GM06990 (cell line): Measurements from ENCODE around the gene PANK1.

Experiments used
- DNase-seq: peaks from one replicate; pipeline ENCODE4 v3.0.0-alpha.2; 2011; ENCODE audit not compliant: insufficient read length; ENCODE audit errors: extremely low read depth
- H3K27me3 ChIP-seq: replicated peaks from 2 replicates; pipeline ENCODE4 v1.6.0; 2011; ENCODE audit warnings: low read length; ENCODE audit not compliant: control insufficient read depth, insufficient read depth
- H3K36me3 ChIP-seq: 2 replicates; pipeline ENCODE4 v1.5.1; 2011; ENCODE audit warnings: low read length; ENCODE audit not compliant: control insufficient read depth, insufficient read depth
- H3K4me3 ChIP-seq: replicated peaks from 2 replicates; pipeline ENCODE4 v1.5.1; 2011; ENCODE audit warnings: low read depth, mild to moderate bottlenecking, control low read depth, low read length
- CTCF ChIP-seq: IDR thresholded peaks from 2 replicates; pipeline ENCODE4 v1.5.1; 2011; ENCODE audit warnings: low read length, control low read depth, mild to moderate bottlenecking, inconsistent platforms; ENCODE audit not compliant: insufficient read depth, poor library complexity, severe bottlenecking

Gene PANK1

DNA sequence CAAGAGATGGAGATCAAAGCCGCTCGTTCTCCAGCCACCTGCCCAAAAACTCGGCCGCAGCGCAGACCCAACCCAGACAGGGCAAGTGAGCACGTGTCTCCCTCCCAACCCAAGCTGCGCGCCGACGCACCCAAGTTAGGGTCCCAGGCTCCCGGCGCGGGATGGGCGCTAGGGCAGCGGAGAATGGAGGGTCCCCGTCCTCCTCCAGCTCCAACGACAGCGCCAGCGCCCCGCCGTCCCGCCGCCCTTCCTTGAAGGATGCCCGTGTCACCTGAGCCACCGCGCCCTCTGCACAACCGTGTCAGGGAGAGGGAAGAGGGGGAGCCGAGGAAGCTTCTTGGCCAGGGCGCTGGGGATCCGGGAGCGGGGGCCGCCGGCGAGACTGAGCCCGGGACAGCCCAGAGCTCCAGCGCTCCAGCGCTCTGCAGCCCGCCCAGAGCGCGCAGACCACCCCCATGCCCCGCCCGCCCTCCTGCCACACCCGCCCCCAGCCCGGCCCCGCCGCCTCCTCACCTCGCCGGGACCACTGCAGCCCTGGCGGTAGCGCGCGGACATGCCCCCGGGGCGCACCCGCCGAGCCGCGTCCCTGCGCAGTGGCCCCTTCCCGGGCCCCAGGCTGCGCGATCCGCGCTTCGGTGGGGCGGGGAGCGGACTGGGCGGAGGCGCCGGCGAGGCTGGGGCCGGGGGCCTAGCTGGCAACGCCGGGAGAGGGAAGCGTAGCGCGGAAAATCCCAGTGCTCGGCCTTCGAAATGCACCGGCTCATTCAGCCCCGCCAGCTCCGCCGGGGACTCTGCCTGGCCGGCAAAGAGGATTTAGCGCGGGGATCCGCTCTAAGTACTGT, 109.7 kb downstream of the PANK1 start, which contains the start of gene SLC16A12:
Gene SLC16A12, minus strand, starts transcription at position 424 of the 842 bp plus-strand sequence. CDS start 73,016 bp downstream, outside the sequence.
- H3K27me3 ChIP-seq = no peaks in the 10 kb centered on the region
- DNase-seq = no peak
- H3K36me3 ChIP-seq = no peaks in the 10 kb centered on the region
- no peak for TF ChIP-seq CTCF
- no peak within 1 kb of the TSS for H3K4me3 ChIP-seq

- no peaks in the 10 kb centered on the region for H3K36me3 ChIP-seq
- no peak for DNase-seq
- H3K27me3 ChIP-seq = no peaks in the 10 kb centered on the region
- no peak for TF ChIP-seq CTCF
- H3K4me3 ChIP-seq = no peak overlapping the region
These were observed 110.2 kb downstream of the PANK1 start for GRCh38 chr10:89534826-89535166.
